GM19023 (cell line): ENCODE data around the gene ACAP3.

Experiments used
- ATAC-seq: cut with Tn5 transposase; IDR thresholded peaks from one replicate; pipeline ENCODE4 v1.9.1; 2021; ENCODE audit warnings: mild to moderate bottlenecking, moderate library complexity; ENCODE audit not compliant: unreplicated experiment

ACAP3 gene

GRCh38 chr1:1286313-1287261 is 21.1 kb downstream of the ACAP3 start:
- ATAC-seq: no peak

GRCh38 chr1:1285611-1286311 is 22.0 kb downstream of the ACAP3 start:
- ATAC-seq: no peak

- no peak for ATAC-seq
These were observed 22.6 kb downstream of the ACAP3 start for GRCh38 chr1:1285102-1285571.

GRCh38 chr1:1284221-1285101 is 23.3 kb downstream of the ACAP3 start:
- no peak for ATAC-seq

- ATAC-seq: no peak
These were observed 23.9 kb downstream of the ACAP3 start for GRCh38 chr1:1283821-1284220.

GRCh38 chr1:1282998-1283397 is 24.7 kb downstream of the ACAP3 start:
- no peak for ATAC-seq

- no peak for ATAC-seq
These were observed 26.0 kb downstream of the ACAP3 start for GRCh38 chr1:1281533-1282321.

- no peak for ATAC-seq
These were observed 26.8 kb downstream of the ACAP3 start for GRCh38 chr1:1280782-1281481.

- no peak for ATAC-seq
These were observed 28.7 kb downstream of the ACAP3 start for GRCh38 chr1:1279028-1279427.

GRCh38 chr1:1278620-1279019 is 29.1 kb downstream of the ACAP3 start:
- ATAC-seq: no peak

GRCh38 chr1:1275836-1276235 is 31.9 kb downstream of the ACAP3 start:
- no peak for ATAC-seq

- no peak for ATAC-seq
These were observed 32.7 kb downstream of the ACAP3 start for GRCh38 chr1:1274931-1275431.

GRCh38 chr1:1274299-1274930 is 33.3 kb downstream of the ACAP3 start:
- ATAC-seq: no peak

GRCh38 chr1:1273512-1274298 is 34.0 kb downstream of the ACAP3 start, which contains the start of gene UBE2J2:
Gene UBE2J2, minus strand, starts transcription at chr1:1273854. Its CDS starts 5,862 bp downstream, at chr1:1267992.
- peak; percentile 79 for ATAC-seq

GRCh38 chr1:1273209-1273511 is 34.6 kb downstream of the ACAP3 start:
- ATAC-seq: no peak

GRCh38 chr1:1272341-1273208 is 35.2 kb downstream of the ACAP3 start:
- ATAC-seq: no peak

- ATAC-seq: no peak
These were observed 36.9 kb downstream of the ACAP3 start for GRCh38 chr1:1270813-1271212.
